HepG2 (cell line): ENCODE results near the gene KIF9. TPM values are rescaled to one million over a fixed set of nuclear protein-coding genes. Genes with fewer than 3 reads are reported as not detected.
A peak's percentile ranks its signal among the peaks of the same experiment; 100 is the strongest.

Experiments
- ATF1 ChIP-seq: IDR thresholded peaks from 2 replicates; pipeline ENCODE4 v1.6.1; 2016; ENCODE audit warnings: mild to moderate bottlenecking, control low read depth
- ELF3 ChIP-seq: IDR thresholded peaks from 2 replicates; pipeline ENCODE4 v1.6.1; 2016; ENCODE audit warnings: missing genetic modification reagents, missing compliant biosample characterization
- ETV5 ChIP-seq: IDR thresholded peaks from 2 replicates; pipeline ENCODE4 v1.6.1; 2018; ENCODE audit warnings: missing biosample characterization, missing genetic modification reagents, inconsistent platforms, borderline replicate concordance
- GPBP1L1 ChIP-seq: sonication (generic); formaldehyde crosslinking; IDR thresholded peaks from 2 replicates; pipeline ENCODE4 v1.5.0; 2020; ENCODE audit warnings: mild to moderate bottlenecking, missing genetic modification reagents
- GTF3A ChIP-seq: sonication (generic); formaldehyde crosslinking; conservative IDR thresholded peaks from 2 replicates; pipeline ENCODE4 v1.4.0; 2020; ENCODE audit warnings: mild to moderate bottlenecking, missing genetic modification reagents
- MTERF4 ChIP-seq: sonication (generic); formaldehyde crosslinking; IDR thresholded peaks from 2 replicates; pipeline ENCODE4 v1.8.0; 2023; ENCODE audit warnings: mild to moderate bottlenecking, missing genetic modification reagents
- MXD1 ChIP-seq: sonication (generic); formaldehyde crosslinking; IDR thresholded peaks from 2 replicates; pipeline ENCODE4 v1.4.0; 2020; ENCODE audit warnings: mild to moderate bottlenecking, missing genetic modification reagents
- NFIC ChIP-seq: IDR thresholded peaks from 2 replicates; pipeline ENCODE4 v1.6.1; 2012; ENCODE audit warnings: mild to moderate bottlenecking, low read length, inconsistent platforms
- NKX3-1 ChIP-seq: sonication (generic); formaldehyde crosslinking; IDR thresholded peaks from 2 replicates; pipeline ENCODE4 v1.5.0; 2020; ENCODE audit warnings: missing genetic modification reagents
- NR2F2 ChIP-seq: IDR thresholded peaks from 2 replicates; pipeline ENCODE4 v1.6.1; 2012; ENCODE audit warnings: low read depth, inconsistent platforms, borderline replicate concordance
- POGZ ChIP-seq: sonication (generic); formaldehyde crosslinking; IDR thresholded peaks from 2 replicates; pipeline ENCODE4 v1.4.0; 2020; ENCODE audit warnings: mild to moderate bottlenecking, missing genetic modification reagents
- SETDB1 ChIP-seq: sonication (generic); formaldehyde crosslinking; IDR thresholded peaks from 2 replicates; pipeline ENCODE4 v1.5.1; 2020; ENCODE audit warnings: missing genetic modification reagents, mild to moderate bottlenecking, borderline replicate concordance
- SP2 ChIP-seq: sonication (generic); formaldehyde crosslinking; IDR thresholded peaks from 2 replicates; pipeline ENCODE4 v1.5.1; 2020; ENCODE audit warnings: mild to moderate bottlenecking, missing genetic modification reagents
- UBTF ChIP-seq: sonication (generic); formaldehyde crosslinking; IDR thresholded peaks from 2 replicates; pipeline ENCODE4 v1.4.0; 2020; ENCODE audit warnings: mild to moderate bottlenecking, missing genetic modification reagents
- ZFP41 ChIP-seq: sonication (generic); formaldehyde crosslinking; IDR thresholded peaks from 2 replicates; pipeline ENCODE4 v1.4.0; 2020; ENCODE audit warnings: mild to moderate bottlenecking, missing genetic modification reagents, borderline replicate concordance
- ZNF121 ChIP-seq: sonication (generic); formaldehyde crosslinking; IDR thresholded peaks from 2 replicates; pipeline ENCODE4 v1.5.0; 2020; ENCODE audit warnings: mild to moderate bottlenecking, missing genetic modification reagents
- ZNF234 ChIP-seq: sonication (generic); formaldehyde crosslinking; conservative IDR thresholded peaks from 2 replicates; pipeline ENCODE4 v1.5.1; 2020; ENCODE audit warnings: mild to moderate bottlenecking, missing genetic modification reagents
- ZNF326 ChIP-seq: sonication (generic); formaldehyde crosslinking; IDR thresholded peaks from 2 replicates; pipeline ENCODE4 v1.4.0; 2020; ENCODE audit warnings: missing genetic modification reagents, borderline replicate concordance
- ZNF367 ChIP-seq: sonication (generic); formaldehyde crosslinking; IDR thresholded peaks from 2 replicates; pipeline ENCODE4 v1.4.0; 2020; ENCODE audit warnings: missing genetic modification reagents, borderline replicate concordance
- ZNF615 ChIP-seq: sonication (generic); formaldehyde crosslinking; IDR thresholded peaks from 2 replicates; pipeline ENCODE4 v1.5.0; 2020; ENCODE audit warnings: mild to moderate bottlenecking, missing genetic modification reagents, borderline replicate concordance
- ZSCAN21 ChIP-seq: sonication (generic); formaldehyde crosslinking; IDR thresholded peaks from 2 replicates; pipeline ENCODE4 v1.8.0; 2022; ENCODE audit warnings: mild to moderate bottlenecking, missing genetic modification reagents, moderate library complexity, borderline replicate concordance
- polyA plus RNA-seq, 8 experiments: library from polyadenylated mRNA; depleted of rRNA in 3 of 8; stranded (reverse) in 7 of 8; unstranded in 1 of 8; fragments of >200 nt; fragmentation: Illumina TruSeq in 4 of 8; extraction: Trizol in 4 of 8; gene quantifications; 2 replicates each; pipeline versions ENCODE4 v1.2.1 to v1.2.3, GENCODE V29; 2011 to 2016; ENCODE audit warnings: low read depth in 4 of 8, missing spikeins in 1 of 8, mixed read lengths in 1 of 8; ENCODE audit not compliant: insufficient read depth in 1 of 8
- total RNA-seq, 5 experiments: library from RNA; depleted of rRNA; stranded (reverse); fragments of >200 nt; fragmentation: Illumina TruSeq; extraction: Trizol; gene quantifications; 2 replicates each; pipeline ENCODE4 v1.2.3, GENCODE V29; 2016; ENCODE audit warnings: low read depth in 1 of 5
- TF ChIP-seq, protein P1 (sequence below): sonication (generic); formaldehyde crosslinking; IDR thresholded peaks from 2 replicates; pipeline ENCODE4 v1.4.0; 2020; ENCODE audit warnings: mild to moderate bottlenecking, missing genetic modification reagents
- TF ChIP-seq, protein P2 (sequence below): IDR thresholded peaks from 2 replicates; pipeline ENCODE4 v1.6.1; 2016

Gene KIF9
- total and polyA plus RNA-seq, 2 of the 13 experiments (the other 11 are each of a cell fraction or from before 2014, with no cell fraction given), result 5.1 to 16.9 TPM

DNA sequence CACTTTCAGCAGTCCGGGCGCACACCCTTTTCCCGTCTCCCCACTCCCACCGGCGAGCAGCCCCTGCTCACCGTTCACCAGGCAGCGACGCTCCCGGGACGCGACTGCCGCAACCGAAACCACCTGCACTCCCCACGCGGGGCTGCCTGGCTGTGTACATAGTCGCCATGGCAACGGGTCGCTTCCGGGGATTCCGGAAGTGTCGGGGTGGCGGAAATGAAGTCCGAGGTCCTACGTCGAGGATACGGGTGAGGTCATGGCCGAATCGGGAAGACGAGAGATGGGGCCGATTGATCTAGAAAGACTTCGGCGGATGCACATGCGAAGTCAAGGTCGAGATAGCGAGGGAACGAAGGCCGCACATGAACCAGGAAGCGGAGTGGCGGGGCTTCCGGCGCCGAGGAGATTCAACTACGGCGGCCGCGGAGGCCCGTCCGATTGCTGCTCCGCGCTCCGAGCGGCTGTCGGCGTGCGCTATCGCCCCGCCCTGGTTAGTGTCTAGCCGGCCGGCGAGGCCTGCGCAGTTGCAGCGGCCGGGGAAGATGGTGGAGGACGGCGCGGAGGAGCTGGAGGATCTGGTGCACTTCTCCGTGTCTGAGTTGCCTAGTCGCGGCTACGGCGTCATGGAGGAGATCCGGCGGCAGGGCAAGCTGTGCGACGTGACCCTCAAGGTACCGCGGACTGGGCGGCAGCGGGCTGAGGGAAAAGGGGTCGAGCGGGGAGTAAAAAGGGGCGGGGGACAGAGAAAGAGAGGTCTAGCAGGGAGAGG is at the start of gene KIF9, which contains the start of gene KLHL18 (continued):
- peak; percentile 94 for TF ChIP-seq MTERF4 (CRISPR knock-in tag)
- no peak for TF ChIP-seq ZNF367 (CRISPR knock-in tag)
- peak; percentile 95 for TF ChIP-seq ZNF234 (CRISPR knock-in tag)
- TF ChIP-seq ZFP41 (CRISPR knock-in tag), result no peak
- peak; percentile 99; the same call in 1 of the 2 replicates for TF ChIP-seq MXD1 (CRISPR knock-in tag)
- no peak for TF ChIP-seq NFIC
- TF ChIP-seq SP2, result peak; percentile 74
- peak; percentile 92 for TF ChIP-seq UBTF (CRISPR knock-in tag)
- TF ChIP-seq ZNF326, result no peak
- TF ChIP-seq GTF3A (CRISPR knock-in tag), result peak; percentile 80; the same call in 1 of the 2 replicates
- peak; percentile 65; the same call in 1 of the 2 replicates for TF ChIP-seq NR2F2
- peak; percentile 94 for TF ChIP-seq ELF3 (CRISPR knock-in tag)
- TF ChIP-seq POGZ (CRISPR knock-in tag), result peak; percentile 78
- TF ChIP-seq, protein P1, sequence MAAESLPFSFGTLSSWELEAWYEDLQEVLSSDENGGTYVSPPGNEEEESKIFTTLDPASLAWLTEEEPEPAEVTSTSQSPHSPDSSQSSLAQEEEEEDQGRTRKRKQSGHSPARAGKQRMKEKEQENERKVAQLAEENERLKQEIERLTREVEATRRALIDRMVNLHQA (CRISPR knock-in tag), result no peak
- no peak for TF ChIP-seq ZNF615
- peak; percentile 99 for TF ChIP-seq ETV5 (CRISPR knock-in tag)
- TF ChIP-seq, protein P2, sequence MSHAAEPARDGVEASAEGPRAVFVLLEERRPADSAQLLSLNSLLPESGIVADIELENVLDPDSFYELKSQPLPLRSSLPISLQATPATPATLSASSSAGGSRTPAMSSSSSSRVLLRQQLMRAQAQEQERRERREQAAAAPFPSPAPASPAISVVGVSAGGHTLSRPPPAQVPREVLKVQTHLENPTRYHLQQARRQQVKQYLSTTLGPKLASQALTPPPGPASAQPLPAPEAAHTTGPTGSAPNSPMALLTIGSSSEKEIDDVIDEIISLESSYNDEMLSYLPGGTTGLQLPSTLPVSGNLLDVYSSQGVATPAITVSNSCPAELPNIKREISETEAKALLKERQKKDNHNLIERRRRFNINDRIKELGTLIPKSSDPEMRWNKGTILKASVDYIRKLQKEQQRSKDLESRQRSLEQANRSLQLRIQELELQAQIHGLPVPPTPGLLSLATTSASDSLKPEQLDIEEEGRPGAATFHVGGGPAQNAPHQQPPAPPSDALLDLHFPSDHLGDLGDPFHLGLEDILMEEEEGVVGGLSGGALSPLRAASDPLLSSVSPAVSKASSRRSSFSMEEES (CRISPR knock-in tag), result no peak
- TF ChIP-seq NKX3-1 (CRISPR knock-in tag), result no peak
- no peak for TF ChIP-seq ZSCAN21
- TF ChIP-seq SETDB1 (CRISPR knock-in tag), result no peak
- TF ChIP-seq ZNF121 (CRISPR knock-in tag), result 0 out of 2 replicates have a peak, but pooled peaks have one; percentile 33
- peak; percentile 83 for TF ChIP-seq ATF1 (CRISPR knock-in tag)
- TF ChIP-seq GPBP1L1 (CRISPR knock-in tag), result no peak
